SK-N-SH (cell line): ENCODE results near the gene SPRED3. TPM values are rescaled to one million over a fixed set of nuclear protein-coding genes. Genes with fewer than 3 reads are reported as not detected.

Experiments used
- CTCF ChIA-PET: fragments of 300-600, 350-600 bp; formaldehyde crosslinking; extraction: SDS; loops from one replicate; lab custom pipeline; 2021; lab: Yijun Ruan, JAX
- POLR2A ChIA-PET: fragments of 350-600 bp; sonication (Branson Sonifier 250); formaldehyde crosslinking; extraction: SDS; loops from one replicate; lab custom pipeline; 2020; ENCODE audit warnings: antibody characterized with exemption, inconsistent platforms; lab: Yijun Ruan, JAX
- DNase-seq: peaks from one replicate; pipeline ENCODE4 v3.0.0; 2012
- H2AFZ ChIP-seq: fragments of 200-600 bp; sonication (generic); 2 replicates; pipeline ENCODE4 v1.8.1; 2016; ENCODE audit warnings: antibody characterized with exemption, mild to moderate bottlenecking, low read depth
- H3F3A ChIP-seq: fragments of 200-600 bp; sonication (generic); replicated peaks from 2 replicates; pipeline ENCODE3; 2016; ENCODE audit warnings: antibody characterized with exemption, mild to moderate bottlenecking; ENCODE audit not compliant: insufficient read depth
- H3K27ac ChIP-seq, 2 experiments: fragments of 200-500 bp in 1 of 2; fragments of 200-600 bp in 1 of 2; sonication (Bioruptor generic) in 1 of 2; sonication (generic), shearing (Covaris generic) in 1 of 2; 2 replicates each; pipeline versions ENCODE4 v1.5.1 to v1.6.1; 2014 to 2016; ENCODE audit warnings: low read depth in 2 of 2, inconsistent platforms in 1 of 2, low read length in 1 of 2, mild to moderate bottlenecking in 1 of 2, mixed read lengths in 1 of 2
- H3K27me3 ChIP-seq: fragments of 200-600 bp; sonication (generic), shearing (Covaris generic); 2 replicates; pipeline ENCODE4 v1.6.1; 2016; ENCODE audit warnings: mixed run types; ENCODE audit not compliant: insufficient read depth
- H3K36me3 ChIP-seq, 2 experiments: fragments of 200-500 bp in 1 of 2; fragments of 200-600 bp in 1 of 2; sonication (Bioruptor generic) in 1 of 2; sonication (generic) in 1 of 2; replicated peaks in 1 of 2; 2 replicates each; pipeline versions ENCODE3 to v1.5.1; 2014 to 2016; ENCODE audit warnings: low read length in 1 of 2, mild to moderate bottlenecking in 1 of 2; ENCODE audit not compliant: insufficient read depth in 2 of 2, control insufficient read depth in 1 of 2
- H3K4me1 ChIP-seq, 2 experiments: fragments of 200-500 bp in 1 of 2; fragments of 200-600 bp in 1 of 2; sonication (Bioruptor generic) in 1 of 2; sonication (generic), shearing (Covaris generic) in 1 of 2; 2 replicates each; pipeline versions ENCODE4 v1.5.1 to v1.6.1; 2014 to 2016; ENCODE audit warnings: low read depth in 1 of 2, low read length in 1 of 2, mixed run types in 1 of 2; ENCODE audit not compliant: insufficient read depth in 2 of 2, control insufficient read depth in 1 of 2
- H3K4me2 ChIP-seq: fragments of 200-600 bp; sonication (generic), shearing (Covaris generic); 2 replicates; pipeline ENCODE4 v1.6.1; 2017; ENCODE audit warnings: mixed run types
- H3K4me3 ChIP-seq, 2 experiments: fragments of 200-500 bp in 1 of 2; fragments of 200-600 bp in 1 of 2; sonication (Bioruptor generic) in 1 of 2; sonication (generic), shearing (Covaris generic) in 1 of 2; 2 replicates each; pipeline versions ENCODE4 v1.5.1 to v1.8.1; 2014 to 2016; ENCODE audit warnings: low read depth in 2 of 2, inconsistent platforms in 1 of 2, low read length in 1 of 2, mild to moderate bottlenecking in 1 of 2, mixed read lengths in 1 of 2, moderate library complexity in 1 of 2
- H3K79me2 ChIP-seq: fragments of 200-600 bp; sonication (generic); 2 replicates; pipeline ENCODE4 v1.8.1; 2017; ENCODE audit warnings: mild to moderate bottlenecking; ENCODE audit not compliant: insufficient read depth
- H3K9ac ChIP-seq: fragments of 200-600 bp; sonication (generic); 2 replicates; pipeline ENCODE4 v1.6.1; 2017; ENCODE audit warnings: mixed run types
- H3K9me2 ChIP-seq: fragments of 200-600 bp; sonication (generic); 2 replicates; pipeline ENCODE4 v1.6.1; 2017; ENCODE audit warnings: mixed run types
- H3K9me3 ChIP-seq: fragments of 200-600 bp; sonication (generic); 2 replicates; pipeline ENCODE4 v1.6.1; 2017; ENCODE audit warnings: mixed run types, mild to moderate bottlenecking, moderate library complexity
- H4K20me1 ChIP-seq: fragments of 200-600 bp; sonication (generic); 2 replicates; pipeline ENCODE4 v1.6.1; 2017; ENCODE audit warnings: mild to moderate bottlenecking, mixed run types; ENCODE audit not compliant: insufficient read depth
- CHD2 ChIP-seq: fragments of 150-350 bp; IDR thresholded peaks from 2 replicates; pipeline ENCODE4 v1.6.1; 2018; ENCODE audit warnings: low read length; ENCODE audit not compliant: partially characterized antibody
- ELF1 ChIP-seq: IDR thresholded peaks from 2 replicates; pipeline ENCODE4 v1.4.0; 2012
- FOSL2 ChIP-seq: IDR thresholded peaks from 2 replicates; pipeline ENCODE4 v1.4.0; 2012; ENCODE audit warnings: low read depth, mild to moderate bottlenecking, moderate library complexity, borderline replicate concordance
- FOXM1 ChIP-seq: IDR thresholded peaks from 2 replicates; pipeline ENCODE4 v1.4.0; 2012; ENCODE audit warnings: low read depth, mild to moderate bottlenecking
- GABPA ChIP-seq: IDR thresholded peaks from 2 replicates; pipeline ENCODE4 v1.4.0; 2012; ENCODE audit warnings: low read depth, mild to moderate bottlenecking
- MXI1 ChIP-seq: IDR thresholded peaks from 2 replicates; pipeline ENCODE4 v1.6.1; 2012; ENCODE audit warnings: mild to moderate bottlenecking, low read depth, low read length, improper control_type of control experiment
- NFIC ChIP-seq: IDR thresholded peaks from 2 replicates; pipeline ENCODE4 v1.4.0; 2012; ENCODE audit warnings: borderline replicate concordance
- NRF1 ChIP-seq: IDR thresholded peaks from 2 replicates; pipeline ENCODE4 v1.6.1; 2012; ENCODE audit warnings: low read depth, mild to moderate bottlenecking, low read length
- PBX3 ChIP-seq: IDR thresholded peaks from 2 replicates; pipeline ENCODE4; 2012
- POLR2AphosphoS5 ChIP-seq: IDR thresholded peaks from 2 replicates; pipeline ENCODE4 v1.6.1; 2012; ENCODE audit warnings: low read depth, low read length
- REST ChIP-seq: IDR thresholded peaks from 2 replicates; pipeline ENCODE4 v1.6.1; 2012; ENCODE audit warnings: mild to moderate bottlenecking, low read depth, low read length, moderate library complexity
- YY1 ChIP-seq: IDR thresholded peaks from 2 replicates; pipeline ENCODE4 v1.4.0; 2012; ENCODE audit warnings: low read depth, mild to moderate bottlenecking
- WGBS: methylation state at CpG from one replicate; pipeline ENCODE4 v1.1.6; 2017; ENCODE audit warnings: low lambda C conversion rate; 5-methylcytosine and 5-hydroxymethylcytosine counted together
- polyA plus RNA-seq, 3 experiments: library from polyadenylated mRNA; depleted of rRNA; stranded (reverse); fragments of >200 nt; gene quantifications; 2 replicates each; pipeline ENCODE4 v1.2.3, GENCODE V29; 2012
- TF ChIP-seq, protein P1 (sequence below): IDR thresholded peaks from 2 replicates; pipeline ENCODE4 v1.4.0; 2012; ENCODE audit warnings: low read depth

The SPRED3 gene
- polyA plus RNA-seq, 1 of the 3 experiments (the other 2 are of a cell fraction), result 11.1 TPM

- Histone ChIP-seq H3K4me3 (no peak overlapping the region), H3K4me1 (no peaks in the 10 kb centered on the region), H3K4me2 (no peak overlapping the region), H3K9me3 (no peaks in the 10 kb centered on the region), H3K27me3 (no peaks in the 10 kb centered on the region), H3K27ac (no peak overlapping the region), H3F3A (no peaks in the 10 kb centered on the region), H3K9ac (no peak overlapping the region), H2AFZ (no peak overlapping the region), H4K20me1 (no peaks in the 10 kb centered on the region), H3K36me3 (no peaks in the 10 kb centered on the region), H3K79me2 (no peaks in the 10 kb centered on the region), H3K9me2 (no peaks in the 10 kb centered on the region)
- POLR2A ChIA-PET, result no interaction called here
- TF ChIP-seq CHD2, result no peak
- no peak for TF ChIP-seq FOXM1
- no peak for TF ChIP-seq PBX3
- no peak for TF ChIP-seq FOSL2
- TF ChIP-seq, protein P1, sequence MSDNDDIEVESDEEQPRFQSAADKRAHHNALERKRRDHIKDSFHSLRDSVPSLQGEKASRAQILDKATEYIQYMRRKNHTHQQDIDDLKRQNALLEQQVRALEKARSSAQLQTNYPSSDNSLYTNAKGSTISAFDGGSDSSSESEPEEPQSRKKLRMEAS, result no peak
- no peak for TF ChIP-seq MXI1
- TF ChIP-seq ELF1, result no peak
- TF ChIP-seq NRF1, result no peak
- no peak for TF ChIP-seq GABPA
- TF ChIP-seq NFIC, result no peak
- TF ChIP-seq REST, result no peak
- no peak for TF ChIP-seq POLR2AphosphoS5
- no peak for TF ChIP-seq YY1
- CTCF ChIA-PET, result interaction anchor here (0.6 kb wide), 1 partner anchor 559 kb away, joined by 3 read pairs; no protein-coding TSS in a partner anchor
- no peak for DNase-seq
- 49% methylated on average over 6 of the region's 9 CpGs for WGBS
These were observed 59.7 kb downstream of the SPRED3 start for GRCh38 chr19:38448225-38448624.

Other genes with a start within 250 kb of the SPRED3 start
- 4.3 and 4.8 TPM in 2 replicates for gene DPF1, start 164.5 kb upstream of the SPRED3 start, polyA plus RNA-seq (2012; rRNA removed)
- 1.1 and 1.6 TPM in 2 replicates for gene PPP1R14A, start 132.3 kb upstream of the SPRED3 start, polyA plus RNA-seq (2012; rRNA removed)
- 1.0 TPM in 2 replicates for gene SPINT2, start 124.1 kb upstream of the SPRED3 start, polyA plus RNA-seq (2012; rRNA removed)
- gene C19orf33, start 84.4 kb upstream of the SPRED3 start, polyA plus RNA-seq (2012; rRNA removed), result not detected in 2 replicates
- 121 and 128 TPM in 2 replicates for gene YIF1B, start 72.8 kb upstream of the SPRED3 start, polyA plus RNA-seq (2012; rRNA removed)
- 0.26 and 0.29 TPM in 2 replicates for gene KCNK6, start 68.9 kb upstream of the SPRED3 start, polyA plus RNA-seq (2012; rRNA removed)
- gene CATSPERG, start 52.9 kb upstream of the SPRED3 start, polyA plus RNA-seq (2012; rRNA removed), result 2.0 and 2.1 TPM in 2 replicates
- gene PSMD8, start 14.1 kb upstream of the SPRED3 start, polyA plus RNA-seq (2012; rRNA removed), result 400 and 453 TPM in 2 replicates
- 0.48 and 0.52 TPM in 2 replicates for gene GGN, start 663 bp upstream of the SPRED3 start, polyA plus RNA-seq (2012; rRNA removed)
- 24.9 and 26.7 TPM in 2 replicates for gene FAM98C, start 14.4 kb downstream of the SPRED3 start, polyA plus RNA-seq (2012; rRNA removed)
- gene RASGRP4, start 37.5 kb downstream of the SPRED3 start, polyA plus RNA-seq (2012; rRNA removed), result not detected in 2 replicates
- gene RYR1, start 45.0 kb downstream of the SPRED3 start, polyA plus RNA-seq (2012; rRNA removed), result under 0.01 TPM in 2 replicates
- gene MAP4K1, start 229.3 kb downstream of the SPRED3 start, polyA plus RNA-seq (2012; rRNA removed), result 0.31 and 0.37 TPM in 2 replicates
- 405 and 484 TPM in 2 replicates for gene EIF3K, start 230.5 kb downstream of the SPRED3 start, polyA plus RNA-seq (2012; rRNA removed)